MM.1S (cell line): ENCODE data around the gene DDX25.

Source experiments
- DNase-seq: peaks from one replicate; pipeline ENCODE4 v3.0.0-alpha.2; 2015
- H2AFZ ChIP-seq: fragments of 300-600 bp; sonication (generic); 2 replicates; pipeline ENCODE4 v1.6.0; 2016; ENCODE audit warnings: antibody characterized with exemption, low read length
- H3F3A ChIP-seq: fragments of 300-600 bp; sonication (generic); 2 replicates; pipeline ENCODE4 v1.6.1; 2016; ENCODE audit warnings: mild to moderate bottlenecking, antibody characterized with exemption, low read length, moderate library complexity, mixed read lengths; ENCODE audit not compliant: insufficient read depth
- H3K27ac ChIP-seq: fragments of 300-600 bp; sonication (generic); 2 replicates; pipeline ENCODE4 v1.5.1; 2016; ENCODE audit warnings: mild to moderate bottlenecking, low read length
- H3K27me3 ChIP-seq: fragments of 300-600 bp; sonication (generic); replicated peaks from 2 replicates; pipeline ENCODE4 v1.6.0; 2016; ENCODE audit warnings: low read length; ENCODE audit not compliant: insufficient read depth
- H3K36me3 ChIP-seq: fragments of 300-600 bp; sonication (generic); replicated peaks from 2 replicates; pipeline ENCODE4 v1.6.1; 2016; ENCODE audit warnings: mild to moderate bottlenecking, low read length, mixed read lengths; ENCODE audit not compliant: insufficient read depth
- H3K4me1 ChIP-seq: fragments of 300-600 bp; sonication (generic); 2 replicates; pipeline ENCODE4 v1.6.1; 2016; ENCODE audit warnings: low read length, mixed read lengths
- H3K4me2 ChIP-seq: fragments of 300-600 bp; sonication (generic); 2 replicates; pipeline ENCODE4 v1.6.0; 2016; ENCODE audit warnings: low read depth, low read length
- H3K4me3 ChIP-seq: fragments of 300-600 bp; sonication (generic); 2 replicates; pipeline ENCODE4 v1.5.1; 2016; ENCODE audit warnings: low read length, mixed read lengths
- H3K79me2 ChIP-seq: fragments of 300-600 bp; sonication (generic); 2 replicates; pipeline ENCODE4 v1.6.1; 2016; ENCODE audit warnings: mixed run types, low read length, mixed read lengths
- H3K9ac ChIP-seq: fragments of 300-600 bp; sonication (generic); 2 replicates; pipeline ENCODE4 v1.6.1; 2016; ENCODE audit warnings: low read length, mixed read lengths
- H3K9me2 ChIP-seq: fragments of 300-600 bp; sonication (generic); replicated peaks from 2 replicates; pipeline ENCODE4 v1.6.1; 2016; ENCODE audit warnings: mild to moderate bottlenecking, low read length, mixed read lengths; ENCODE audit not compliant: insufficient read depth
- H3K9me3 ChIP-seq: fragments of 300-600 bp; sonication (generic); replicated peaks from 2 replicates; pipeline ENCODE4 v1.6.1; 2016; ENCODE audit warnings: mild to moderate bottlenecking, low read length, mixed read lengths; ENCODE audit not compliant: insufficient read depth
- H4K20me1 ChIP-seq: fragments of 300-600 bp; sonication (generic); 2 replicates; pipeline ENCODE4 v1.6.1; 2016; ENCODE audit warnings: mild to moderate bottlenecking, low read length, moderate library complexity, mixed read lengths; ENCODE audit not compliant: insufficient read depth
- CTCF ChIP-seq: fragments of 300-600 bp; sonication (generic); IDR thresholded peaks from 2 replicates; pipeline ENCODE4 v1.5.1; 2016; ENCODE audit warnings: antibody characterized with exemption, low read length, mixed read lengths
- EZH2 ChIP-seq: fragments of 300-600 bp; sonication (generic); optimal IDR thresholded peaks from 2 replicates; pipeline ENCODE3; 2017; ENCODE audit warnings: low read depth, mild to moderate bottlenecking, antibody characterized with exemption, low read length, mixed read lengths
- EZH2phosphoT487 ChIP-seq: fragments of 300-600 bp; sonication (generic); IDR thresholded peaks from 2 replicates; pipeline ENCODE4 v1.6.1; 2018; ENCODE audit warnings: antibody characterized with exemption, low read length

The DDX25 gene

GRCh38 chr11:125930076-125930450 is 25.8 kb downstream of the DDX25 start:
- H3K79me2 ChIP-seq = no peaks in the 10 kb centered on the region
- no peak overlapping the region for H3K9ac ChIP-seq
- no peaks in the 10 kb centered on the region for H3K9me2 ChIP-seq
- H4K20me1 ChIP-seq = no peaks in the 10 kb centered on the region
- no peaks in the 10 kb centered on the region for H3K36me3 ChIP-seq
- no peak overlapping the region for H3K4me3 ChIP-seq
- no peaks in the 10 kb centered on the region for H3F3A ChIP-seq
- no peak overlapping the region for H2AFZ ChIP-seq
- no peak overlapping the region for H3K4me2 ChIP-seq
- H3K27ac ChIP-seq = no peak overlapping the region
- DNase-seq = no peak
- TF ChIP-seq CTCF = no peak
- TF ChIP-seq EZH2 = no peak
- no peak for TF ChIP-seq EZH2phosphoT487
- H3K27me3 ChIP-seq = no peaks in the 10 kb centered on the region
- no peaks in the 10 kb centered on the region for H3K4me1 ChIP-seq
- H3K9me3 ChIP-seq = no peaks in the 10 kb centered on the region

GRCh38 chr11:125931116-125931515 is 26.8 kb downstream of the DDX25 start:
- H3K4me3 ChIP-seq = no peak overlapping the region
- H3K9ac ChIP-seq = no peak overlapping the region

GRCh38 chr11:125931668-125932067 is 27.4 kb downstream of the DDX25 start:
- no peak for DNase-seq
- Histone ChIP-seq H3K4me3 (no peak overlapping the region), H3K9ac (no peak overlapping the region), H3F3A (no peaks in the 10 kb centered on the region), H4K20me1 (no peaks in the 10 kb centered on the region), H3K4me1 (no peaks in the 10 kb centered on the region), H3K79me2 (no peaks in the 10 kb centered on the region), H3K27me3 (no peaks in the 10 kb centered on the region), H3K9me2 (no peaks in the 10 kb centered on the region), H2AFZ (no peak overlapping the region), H3K36me3 (no peaks in the 10 kb centered on the region), H3K4me2 (no peak overlapping the region), H3K9me3 (no peaks in the 10 kb centered on the region), H3K27ac (no peak overlapping the region)
- TF ChIP-seq EZH2phosphoT487 = no peak
- TF ChIP-seq CTCF = no peak
- no peak for TF ChIP-seq EZH2

More at GRCh38 chr11:125931116-125931515, 26.8 kb downstream of the DDX25 start:
- Histone ChIP-seq H4K20me1 (no peaks in the 10 kb centered on the region), H3F3A (no peaks in the 10 kb centered on the region), H3K4me1 (no peaks in the 10 kb centered on the region), H3K27me3 (no peaks in the 10 kb centered on the region), H2AFZ (no peak overlapping the region), H3K36me3 (no peaks in the 10 kb centered on the region), H3K4me2 (no peak overlapping the region), H3K79me2 (no peaks in the 10 kb centered on the region), H3K9me3 (no peaks in the 10 kb centered on the region), H3K27ac (no peak overlapping the region), H3K9me2 (no peaks in the 10 kb centered on the region)
- no peak for DNase-seq
- no peak for TF ChIP-seq EZH2

- Histone ChIP-seq H3K9me2 (no peaks in the 10 kb centered on the region), H3K4me3 (no peak overlapping the region), H3K79me2 (no peaks in the 10 kb centered on the region), H3K4me1 (no peaks in the 10 kb centered on the region), H3K36me3 (no peaks in the 10 kb centered on the region), H2AFZ (no peak overlapping the region), H3K4me2 (no peak overlapping the region), H3F3A (no peaks in the 10 kb centered on the region), H3K27ac (no peak overlapping the region), H4K20me1 (no peaks in the 10 kb centered on the region), H3K27me3 (no peaks in the 10 kb centered on the region), H3K9me3 (no peaks in the 10 kb centered on the region), H3K9ac (no peak overlapping the region)
- no peak for DNase-seq
- TF ChIP-seq EZH2phosphoT487 (no peak), EZH2 (no peak)
Observed at GRCh38 chr11:125932301-125932700, 28.0 kb downstream of the DDX25 start.
